BE2C (cell line): ENCODE results near the gene RUSC1.

Experiments used
- DNase-seq: peaks from one replicate; pipeline ENCODE4 v3.0.0-alpha.2; 2020
- H3K27me3 ChIP-seq: fragments of 250-450 bp; sonication (Bioruptor Pico); 2 replicates; pipeline ENCODE4 v1.5.1; 2020; ENCODE audit warnings: mild to moderate bottlenecking
- H3K36me3 ChIP-seq: fragments of 250-450 bp; sonication (Bioruptor Pico); 2 replicates; pipeline ENCODE4 v1.5.1; 2020; ENCODE audit warnings: mild to moderate bottlenecking
- H3K4me1 ChIP-seq: fragments of 250-450 bp; sonication (Bioruptor Pico); 2 replicates; pipeline ENCODE4 v1.5.1; 2020
- H3K4me3 ChIP-seq: 2 replicates; pipeline ENCODE4 v1.5.1; 2011; ENCODE audit warnings: low read depth, low read length
- H3K9me3 ChIP-seq: fragments of 250-450 bp; sonication (Bioruptor Pico); 2 replicates; pipeline ENCODE4 v1.5.1; 2020
- TF ChIP-seq, protein P1 (sequence below): IDR thresholded peaks from 2 replicates; pipeline ENCODE4 v1.5.1; 2012; ENCODE audit warnings: mild to moderate bottlenecking, low read depth, low read length

Gene RUSC1

DNA sequence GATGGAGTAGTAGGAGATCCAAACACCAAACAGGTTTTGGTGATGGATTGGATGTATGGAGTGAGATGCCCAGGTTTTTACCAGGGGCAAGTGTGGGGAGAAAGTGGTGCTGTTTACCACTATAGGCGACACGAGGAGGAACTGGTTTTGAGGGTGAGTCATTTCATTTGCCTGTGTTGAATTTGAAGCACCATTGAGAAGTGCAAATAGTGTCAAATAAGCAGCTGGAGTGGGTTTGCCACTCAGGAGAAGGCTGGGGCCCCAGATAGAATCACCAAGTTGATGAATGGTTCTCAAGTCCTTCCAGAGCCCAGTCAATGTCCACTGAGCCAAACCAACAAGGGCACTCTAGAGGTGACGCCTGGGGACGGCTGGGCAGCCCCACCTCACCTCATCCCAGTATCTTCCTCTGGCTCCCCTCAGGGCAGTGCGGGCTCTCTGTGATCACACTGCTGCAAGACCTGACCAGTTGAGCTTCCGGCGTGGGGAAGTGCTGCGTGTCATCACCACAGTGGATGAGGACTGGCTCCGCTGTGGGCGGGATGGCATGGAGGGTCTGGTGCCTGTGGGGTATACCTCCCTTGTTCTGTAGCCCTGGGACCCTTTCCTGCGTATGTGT lies 9.4 kb downstream of the RUSC1 start:
- DNase-seq: no peak
- TF ChIP-seq, protein P1, sequence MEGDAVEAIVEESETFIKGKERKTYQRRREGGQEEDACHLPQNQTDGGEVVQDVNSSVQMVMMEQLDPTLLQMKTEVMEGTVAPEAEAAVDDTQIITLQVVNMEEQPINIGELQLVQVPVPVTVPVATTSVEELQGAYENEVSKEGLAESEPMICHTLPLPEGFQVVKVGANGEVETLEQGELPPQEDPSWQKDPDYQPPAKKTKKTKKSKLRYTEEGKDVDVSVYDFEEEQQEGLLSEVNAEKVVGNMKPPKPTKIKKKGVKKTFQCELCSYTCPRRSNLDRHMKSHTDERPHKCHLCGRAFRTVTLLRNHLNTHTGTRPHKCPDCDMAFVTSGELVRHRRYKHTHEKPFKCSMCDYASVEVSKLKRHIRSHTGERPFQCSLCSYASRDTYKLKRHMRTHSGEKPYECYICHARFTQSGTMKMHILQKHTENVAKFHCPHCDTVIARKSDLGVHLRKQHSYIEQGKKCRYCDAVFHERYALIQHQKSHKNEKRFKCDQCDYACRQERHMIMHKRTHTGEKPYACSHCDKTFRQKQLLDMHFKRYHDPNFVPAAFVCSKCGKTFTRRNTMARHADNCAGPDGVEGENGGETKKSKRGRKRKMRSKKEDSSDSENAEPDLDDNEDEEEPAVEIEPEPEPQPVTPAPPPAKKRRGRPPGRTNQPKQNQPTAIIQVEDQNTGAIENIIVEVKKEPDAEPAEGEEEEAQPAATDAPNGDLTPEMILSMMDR: no peak

DNA sequence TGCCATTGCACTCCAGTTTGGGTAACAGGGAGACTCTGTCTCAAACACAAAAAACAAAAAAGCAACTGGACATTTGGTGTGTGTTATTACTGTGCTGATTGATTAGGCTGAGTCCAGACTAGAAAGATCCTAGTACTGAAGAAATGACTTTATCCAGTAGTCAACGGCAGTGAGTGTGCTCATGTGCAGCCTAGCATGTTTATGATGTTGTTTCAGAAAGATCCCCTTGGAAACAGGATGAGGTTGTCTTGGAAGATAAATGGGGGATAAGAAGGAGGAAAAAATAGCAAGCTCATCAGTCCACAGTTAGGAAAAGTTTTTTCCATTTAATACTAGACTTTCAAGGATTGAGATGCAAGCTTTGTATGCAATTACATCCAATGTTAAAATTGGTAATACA lies 14.3 kb downstream of the RUSC1 start:
- H3K4me1 ChIP-seq: no peaks in the 10 kb centered on the region
- H3K27me3 ChIP-seq: no peaks in the 10 kb centered on the region
- H3K36me3 ChIP-seq: peaks cover 50% of the 10 kb centered on the region
- H3K4me3 ChIP-seq: no peak overlapping the region
- H3K9me3 ChIP-seq: no peaks in the 10 kb centered on the region
- DNase-seq: no peak
- TF ChIP-seq, protein P1: no peak

More for the DNA sequence above, 9.4 kb downstream of the RUSC1 start:
- Histone ChIP-seq H3K4me3 (no peak overlapping the region), H3K4me1 (no peaks in the 10 kb centered on the region; the same call in 1 of the 2 replicates), H3K27me3 (no peaks in the 10 kb centered on the region), H3K36me3 (peaks cover 26% of the 10 kb centered on the region), H3K9me3 (no peaks in the 10 kb centered on the region)

DNA sequence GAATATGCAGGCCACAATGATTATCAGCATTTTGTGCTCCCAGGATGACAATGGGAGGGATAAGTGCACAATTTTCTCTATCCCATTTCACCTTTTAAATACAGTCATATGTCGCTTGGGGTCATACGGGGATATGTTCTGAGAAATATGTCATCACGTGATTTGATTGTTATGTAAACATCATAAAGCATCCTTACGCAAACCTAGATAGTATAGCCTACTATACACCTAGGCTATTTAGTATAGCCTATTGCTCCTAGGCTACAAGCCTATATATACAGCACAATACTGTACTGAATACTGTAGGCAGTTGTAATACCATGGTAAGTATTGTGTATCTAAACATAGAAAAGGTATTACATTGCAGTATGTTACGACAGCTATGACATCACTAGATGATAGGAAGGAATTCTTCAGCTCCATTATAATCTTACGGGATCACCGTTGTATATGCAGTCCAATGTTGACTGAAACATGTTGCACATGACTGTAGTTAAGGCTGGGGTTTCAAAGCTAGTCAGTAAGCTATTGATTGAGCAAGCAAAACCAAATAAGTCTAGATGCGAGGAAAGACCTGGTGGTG lies 18.9 kb downstream of the RUSC1 start:
- no peaks in the 10 kb centered on the region for H3K27me3 ChIP-seq
- no peaks in the 10 kb centered on the region for H3K4me1 ChIP-seq
- H3K36me3 ChIP-seq: peaks cover 74% of the 10 kb centered on the region
- no peaks in the 10 kb centered on the region for H3K9me3 ChIP-seq
- H3K4me3 ChIP-seq: no peak overlapping the region
- no peak for DNase-seq
- TF ChIP-seq, protein P1: no peak

DNA sequence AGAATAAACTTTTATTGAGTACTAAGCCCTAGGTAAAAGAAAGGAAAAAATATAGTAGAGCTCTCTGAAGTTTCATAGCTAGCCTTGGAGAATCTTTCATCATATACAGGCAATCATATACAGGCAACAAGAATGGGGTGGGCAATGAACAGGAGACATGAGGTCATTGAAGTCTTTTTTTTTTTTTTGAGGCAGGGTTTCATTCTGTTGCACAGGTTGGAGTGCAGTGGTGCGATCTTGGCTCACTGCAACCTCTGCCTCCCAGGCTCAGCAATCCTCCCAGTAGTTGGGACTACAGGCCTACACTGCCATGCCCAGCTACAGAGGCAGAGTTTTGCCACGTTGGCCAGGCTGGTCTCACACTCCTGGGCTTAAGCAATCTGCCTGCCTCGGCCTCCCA lies 22.1 kb downstream of the RUSC1 start:
- no peaks in the 10 kb centered on the region for H3K27me3 ChIP-seq
- H3K4me1 ChIP-seq: no peaks in the 10 kb centered on the region
- TF ChIP-seq, protein P1: no peak
- DNase-seq: no peak
- H3K4me3 ChIP-seq: no peak overlapping the region
- no peaks in the 10 kb centered on the region for H3K9me3 ChIP-seq
- peaks cover 86% of the 10 kb centered on the region for H3K36me3 ChIP-seq

DNA sequence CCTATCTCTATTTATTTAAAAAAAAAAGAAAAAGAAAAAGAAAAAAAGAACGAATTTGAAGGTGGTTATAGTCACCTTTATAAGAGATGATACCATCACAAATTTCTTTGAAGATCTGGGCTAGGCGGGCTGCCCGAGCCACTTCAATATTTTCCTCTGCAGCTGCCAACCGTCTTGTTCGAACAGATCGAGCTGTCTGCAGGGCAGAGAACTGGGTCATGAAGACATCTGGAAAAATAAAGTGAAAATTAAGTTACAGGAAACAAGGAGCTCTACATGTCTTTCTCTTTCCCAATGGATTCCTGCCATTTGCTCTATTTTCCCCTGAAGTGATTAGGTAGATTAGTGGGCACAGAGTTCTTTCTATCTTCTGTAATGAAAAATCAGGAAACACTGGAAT lies 31.9 kb downstream of the RUSC1 start:
- no peaks in the 10 kb centered on the region; the same call in 1 of the 2 replicates for H3K9me3 ChIP-seq
- DNase-seq: no peak
- H3K4me1 ChIP-seq: no peaks in the 10 kb centered on the region
- no peak overlapping the region for H3K4me3 ChIP-seq
- H3K27me3 ChIP-seq: no peaks in the 10 kb centered on the region
- H3K36me3 ChIP-seq: peaks cover 78% of the 10 kb centered on the region
- TF ChIP-seq, protein P1: no peak

DNA sequence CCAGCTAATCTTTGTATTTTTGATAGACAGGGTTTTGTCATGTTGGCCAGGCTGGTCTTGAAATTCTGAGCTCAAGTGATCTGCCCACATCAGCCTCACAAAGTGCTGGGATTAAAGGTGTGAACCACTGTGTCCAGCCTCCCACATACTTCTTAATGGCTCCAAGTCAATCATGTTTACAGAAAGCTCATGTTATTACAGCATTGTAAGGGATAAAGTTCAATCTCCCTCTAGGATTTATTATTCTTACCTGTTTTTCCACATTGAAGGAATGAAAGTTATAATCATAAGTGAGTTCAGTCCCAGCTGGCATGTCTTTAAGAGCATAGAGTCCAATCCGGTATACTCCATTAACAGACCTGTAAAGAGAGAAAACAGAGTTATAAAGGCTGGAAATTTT lies 39.4 kb downstream of the RUSC1 start:
- peaks cover 45% of the 10 kb centered on the region for H3K36me3 ChIP-seq

More for the DNA sequence above, 39.4 kb downstream of the RUSC1 start:
- H3K4me1 ChIP-seq: no peaks in the 10 kb centered on the region
- no peak overlapping the region for H3K4me3 ChIP-seq
- TF ChIP-seq, protein P1: no peak
- no peaks in the 10 kb centered on the region for H3K9me3 ChIP-seq
- no peak for DNase-seq
- no peaks in the 10 kb centered on the region for H3K27me3 ChIP-seq
